NCI-H345 treated with DMSO at 0.1 percent for 48 hours (cell line): ENCODE data around the gene CEP72.
"Not testable (repeated sequence)": the region's sequence is repeated elsewhere in the genome, so short reads cannot be mapped to it uniquely, and the experiment has no call there.

Source experiments
- DNase-seq: peaks from one replicate; lab custom pipeline; 2025; ENCODE audit not compliant: unreplicated experiment; lab: John Stamatoyannopoulos, UW

CEP72 gene

DNA sequence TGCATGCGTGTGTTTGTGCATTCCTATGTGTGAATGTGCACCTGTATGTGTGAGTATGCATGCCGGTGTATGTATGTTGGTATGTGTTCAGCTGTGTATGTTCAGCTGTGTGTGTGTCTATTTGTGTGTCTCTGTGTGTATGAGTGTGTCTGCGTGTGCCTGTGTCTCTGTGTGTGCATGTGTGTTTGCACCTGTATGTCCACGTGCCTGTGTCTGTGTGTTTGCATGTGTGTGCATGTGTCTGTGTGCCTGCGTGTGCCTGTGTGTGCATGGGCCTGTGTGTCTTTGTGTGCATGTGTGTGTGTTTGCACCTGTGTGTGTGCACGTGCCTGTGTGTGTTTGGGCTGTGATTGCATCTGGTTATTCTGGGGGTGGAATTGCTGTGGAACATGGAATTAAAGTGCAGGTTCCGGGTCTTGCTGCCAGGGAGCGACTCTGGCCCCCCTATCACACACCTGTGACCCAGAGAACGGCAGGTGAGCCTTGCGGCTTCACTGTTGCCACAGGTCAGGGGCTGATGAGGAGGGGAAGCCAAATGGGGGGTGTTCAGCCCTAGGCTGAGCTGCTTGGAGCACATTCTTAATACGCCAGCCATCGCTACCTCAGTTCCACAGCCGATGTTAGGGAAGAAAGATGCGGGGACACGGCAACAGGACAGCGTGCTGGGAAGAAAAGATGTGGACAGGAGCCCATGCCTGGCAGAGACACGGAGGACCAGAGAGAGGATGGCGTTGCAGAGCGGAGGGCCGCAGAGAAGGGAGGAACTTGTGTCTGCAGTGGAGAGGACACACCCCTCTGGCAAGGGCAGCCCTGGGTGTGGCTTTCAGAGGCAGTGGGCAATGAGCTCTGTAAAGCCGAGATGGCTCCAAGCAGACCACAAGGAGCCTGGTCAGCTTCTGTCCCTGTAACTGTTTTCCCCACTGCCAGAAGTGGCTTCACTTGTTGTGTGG lies 84.9 kb downstream of the CEP72 start:
- DNase-seq: not testable (repeated sequence)
